Effector memory CD4-positive, alpha-beta T cell (primary cell): ENCODE measurements around the gene SETBP1.

Source experiments
- DNase-seq, 3 donors: peaks; one replicate each; pipeline ENCODE4 v3.0.0-alpha.2; 2020
- H3K27ac ChIP-seq: 2 replicates; pipeline ENCODE4 v1.7.0; 2013; ENCODE audit warnings: mild to moderate bottlenecking, low read length, moderate library complexity; ENCODE audit not compliant: insufficient read depth, poor library complexity, severe bottlenecking
- H3K27me3 ChIP-seq: replicated peaks from 2 replicates; pipeline ENCODE4 v1.7.0; 2013; ENCODE audit warnings: mild to moderate bottlenecking, low read length; ENCODE audit not compliant: insufficient read depth, control insufficient read depth, poor library complexity, severe bottlenecking
- H3K36me3 ChIP-seq: 2 replicates; pipeline ENCODE4 v1.7.0; 2013; ENCODE audit warnings: mild to moderate bottlenecking, low read length, moderate library complexity; ENCODE audit not compliant: control insufficient read depth, insufficient read depth
- H3K4me1 ChIP-seq: 2 replicates; pipeline ENCODE4 v1.7.0; 2013; ENCODE audit warnings: low read length, mild to moderate bottlenecking; ENCODE audit not compliant: control insufficient read depth, insufficient read depth, poor library complexity, severe bottlenecking
- H3K4me3 ChIP-seq: 2 replicates; pipeline ENCODE4 v1.7.0; 2013; ENCODE audit warnings: low read length, low read depth, mild to moderate bottlenecking; ENCODE audit not compliant: insufficient read depth, poor library complexity, severe bottlenecking
- H3K9me3 ChIP-seq: 2 replicates; pipeline ENCODE4 v1.7.0; 2013; ENCODE audit warnings: mild to moderate bottlenecking, low read length, moderate library complexity; ENCODE audit not compliant: control insufficient read depth

SETBP1 gene

DNA sequence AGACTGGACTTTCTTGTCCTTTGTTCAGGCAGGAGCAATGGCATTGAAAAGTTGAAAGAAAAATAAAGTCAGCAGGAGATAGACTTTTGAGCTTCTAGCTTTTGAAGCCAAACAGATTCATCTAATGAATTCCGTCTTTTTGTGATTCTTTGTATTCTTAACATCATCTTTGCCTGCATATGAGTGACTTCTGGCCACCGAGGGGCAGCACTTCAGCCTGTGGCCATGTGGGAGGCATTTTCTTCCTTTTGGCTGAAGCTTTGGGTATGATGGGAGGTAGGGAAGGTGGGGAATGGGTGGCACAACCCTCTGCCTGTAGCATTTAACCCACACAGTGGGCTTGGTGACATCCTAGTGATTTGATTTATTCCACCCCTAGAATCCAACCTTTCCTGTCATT, 220.6 kb downstream of the SETBP1 start:
- Histone ChIP-seq H3K4me1 (no peaks in the 10 kb centered on the region), H3K4me3 (no peak overlapping the region), H3K36me3 (no peaks in the 10 kb centered on the region), H3K27ac (no peak overlapping the region), H3K27me3 (peaks cover 3% of the 10 kb centered on the region), H3K9me3 (no peaks in the 10 kb centered on the region)
- no peak for DNase-seq

DNA sequence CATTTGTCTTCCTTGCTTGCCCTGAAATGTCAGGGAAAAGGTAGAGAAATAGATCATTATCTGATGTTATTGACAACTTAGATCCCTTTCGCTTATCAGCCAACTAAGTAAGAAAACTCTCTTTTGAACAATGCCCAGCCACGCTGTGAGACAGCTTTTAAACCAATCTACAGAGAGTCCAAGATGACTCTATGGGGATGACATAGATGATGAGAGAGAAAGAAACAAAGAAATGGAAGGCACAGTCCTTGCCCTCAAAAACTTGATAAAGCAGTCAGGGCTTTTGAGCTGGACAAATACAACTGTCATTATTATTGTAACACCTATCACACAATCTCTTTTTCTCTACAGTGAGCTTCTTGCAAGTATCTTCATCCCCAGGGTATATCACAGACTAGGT, 222.6 kb downstream of the SETBP1 start:
- no peaks in the 10 kb centered on the region for H3K36me3 ChIP-seq
- H3K27me3 ChIP-seq, result peaks cover 3% of the 10 kb centered on the region
- H3K9me3 ChIP-seq, result no peaks in the 10 kb centered on the region
- no peak overlapping the region for H3K27ac ChIP-seq
- no peaks in the 10 kb centered on the region for H3K4me1 ChIP-seq
- no peak overlapping the region for H3K4me3 ChIP-seq
- no peak for DNase-seq

DNA sequence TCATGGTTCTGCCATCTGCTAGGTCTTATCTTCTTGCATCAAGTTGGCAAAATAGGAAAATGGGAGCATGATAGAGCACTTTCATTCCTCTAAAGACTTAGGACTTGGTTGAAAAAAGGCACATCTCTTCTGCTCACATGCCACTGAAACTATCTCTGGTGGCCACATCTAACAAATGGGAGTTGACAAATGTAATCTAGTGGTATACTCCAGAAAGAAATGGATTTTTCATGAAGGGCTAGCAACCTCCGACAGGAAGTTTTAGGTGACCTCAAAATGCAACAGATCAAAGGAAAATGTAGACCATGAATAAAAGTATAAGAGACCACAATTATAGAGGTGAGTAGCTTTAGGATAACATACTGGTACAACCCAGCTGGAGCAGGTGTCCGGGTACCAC, 224.1 kb downstream of the SETBP1 start:
- no peak for DNase-seq
- no peak overlapping the region for H3K4me3 ChIP-seq
- H3K9me3 ChIP-seq, result no peaks in the 10 kb centered on the region
- H3K27ac ChIP-seq, result no peak overlapping the region
- no peaks in the 10 kb centered on the region for H3K4me1 ChIP-seq
- H3K36me3 ChIP-seq, result no peaks in the 10 kb centered on the region
- H3K27me3 ChIP-seq, result no peaks in the 10 kb centered on the region

DNA sequence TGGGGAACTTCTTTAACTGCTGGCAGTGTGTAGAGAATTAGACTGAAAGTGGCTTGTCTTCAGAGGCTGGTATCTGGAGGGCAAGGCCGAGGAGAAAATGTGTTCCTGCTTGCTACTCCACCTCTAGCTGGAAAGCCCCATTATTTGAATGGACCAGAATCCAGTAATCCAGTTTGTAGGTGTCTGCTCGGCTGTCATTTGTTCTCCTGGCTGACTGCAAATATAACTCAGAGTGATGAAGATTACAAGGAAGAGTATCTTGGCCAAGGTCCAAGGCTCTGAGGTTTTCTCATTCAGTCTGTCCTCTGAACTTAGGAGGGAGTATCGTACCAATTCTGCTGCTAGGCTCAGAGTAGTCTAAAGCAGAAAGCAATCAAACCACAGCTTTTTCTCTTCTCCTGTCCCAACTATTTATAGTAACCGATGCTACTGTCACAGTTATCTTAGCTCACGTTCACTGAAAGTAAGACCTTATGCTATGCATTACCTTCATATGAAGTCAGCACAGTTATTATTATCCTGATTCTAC, 228.6 kb downstream of the SETBP1 start:
- DNase-seq, result no peak
- H3K27ac ChIP-seq, result no peak overlapping the region
- no peak overlapping the region for H3K4me3 ChIP-seq
- no peaks in the 10 kb centered on the region for H3K9me3 ChIP-seq
- H3K4me1 ChIP-seq, result no peaks in the 10 kb centered on the region
- H3K36me3 ChIP-seq, result no peaks in the 10 kb centered on the region
- no peaks in the 10 kb centered on the region for H3K27me3 ChIP-seq

DNA sequence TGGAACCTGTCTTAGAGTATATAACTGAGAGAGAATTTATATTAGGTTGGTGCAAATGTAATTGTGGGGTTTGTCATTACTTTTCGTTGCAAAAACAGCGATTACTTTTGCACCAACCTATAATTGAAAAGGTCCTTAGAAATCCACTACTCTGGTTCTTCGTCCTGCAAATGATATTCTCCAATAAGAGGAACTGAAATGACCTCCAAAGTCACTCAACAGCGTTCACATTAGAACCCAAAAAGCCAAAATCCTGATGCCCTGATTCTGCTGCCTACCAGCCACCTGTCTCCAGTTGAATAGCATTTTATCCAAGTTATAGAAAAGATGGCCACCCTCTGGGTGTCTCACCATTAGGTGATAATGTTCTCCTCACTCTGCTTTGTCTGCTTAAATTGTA, 230.6 kb downstream of the SETBP1 start:
- no peak overlapping the region for H3K27ac ChIP-seq
- no peaks in the 10 kb centered on the region for H3K36me3 ChIP-seq
- no peak for DNase-seq
- H3K9me3 ChIP-seq, result no peaks in the 10 kb centered on the region
- H3K4me3 ChIP-seq, result no peak overlapping the region
- no peaks in the 10 kb centered on the region for H3K4me1 ChIP-seq
- H3K27me3 ChIP-seq, result no peaks in the 10 kb centered on the region

DNA sequence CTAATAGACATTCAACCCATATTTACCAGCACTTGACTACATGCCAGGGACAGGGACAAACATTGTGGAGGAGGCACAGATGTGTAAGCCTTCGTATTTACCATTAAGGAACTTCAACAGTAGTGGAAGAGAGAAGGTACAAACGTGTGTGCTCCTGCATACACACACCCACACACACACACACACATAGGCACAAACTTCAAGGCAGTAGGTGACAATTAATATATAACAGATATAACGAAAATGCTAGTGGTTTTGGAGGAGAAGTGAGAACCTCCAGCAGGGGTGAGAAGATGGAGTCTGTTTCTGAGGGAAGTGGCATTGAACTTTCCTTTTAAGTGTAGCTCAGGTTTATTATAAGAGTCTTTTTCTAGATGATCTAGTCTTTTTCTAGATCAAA, 231.1 kb downstream of the SETBP1 start:
- H3K9me3 ChIP-seq, result no peaks in the 10 kb centered on the region
- no peaks in the 10 kb centered on the region for H3K36me3 ChIP-seq
- DNase-seq, result no peak
- no peak overlapping the region for H3K27ac ChIP-seq
- H3K4me1 ChIP-seq, result no peaks in the 10 kb centered on the region
- no peaks in the 10 kb centered on the region for H3K27me3 ChIP-seq
- no peak overlapping the region for H3K4me3 ChIP-seq

DNA sequence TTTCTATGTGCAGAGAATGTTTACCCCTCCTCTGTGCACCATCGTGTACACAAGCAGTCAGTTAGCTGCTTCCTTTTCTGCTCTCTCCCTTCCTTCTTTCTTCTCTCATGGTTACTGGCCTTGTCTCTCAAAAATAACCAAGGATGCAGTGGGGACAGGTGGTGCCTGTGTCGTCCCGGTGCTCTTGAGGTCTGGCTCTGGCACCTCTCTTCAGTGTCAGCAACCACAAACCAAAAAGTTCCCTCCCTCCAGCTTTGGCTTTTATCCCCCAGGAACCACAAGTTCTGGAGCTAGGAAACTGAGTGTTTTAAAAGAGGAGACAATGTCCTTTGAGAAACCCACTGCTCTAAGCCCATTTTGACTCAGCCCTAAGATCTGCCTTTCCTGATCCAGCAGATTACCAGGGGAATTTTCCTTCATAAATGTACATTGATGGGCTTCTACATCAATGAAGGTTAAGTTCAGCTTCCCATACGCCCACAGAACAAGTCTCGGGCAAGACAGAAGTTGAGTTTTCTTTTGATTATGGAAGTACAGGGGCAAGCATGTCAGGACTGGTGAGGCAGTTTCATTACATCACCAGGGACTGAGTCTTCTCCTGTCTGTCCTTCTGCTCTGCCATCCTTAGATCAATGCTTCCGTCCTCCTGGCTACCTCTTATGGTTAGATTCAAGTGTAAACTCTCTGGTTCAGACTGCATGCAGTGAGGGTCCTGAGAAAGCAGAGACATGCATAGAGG, 232.2 kb downstream of the SETBP1 start:
- no peaks in the 10 kb centered on the region for H3K27me3 ChIP-seq
- no peak for DNase-seq
- no peaks in the 10 kb centered on the region for H3K9me3 ChIP-seq
- H3K27ac ChIP-seq, result no peak overlapping the region
- H3K4me3 ChIP-seq, result no peak overlapping the region
- H3K4me1 ChIP-seq, result no peaks in the 10 kb centered on the region
- no peaks in the 10 kb centered on the region for H3K36me3 ChIP-seq

DNA sequence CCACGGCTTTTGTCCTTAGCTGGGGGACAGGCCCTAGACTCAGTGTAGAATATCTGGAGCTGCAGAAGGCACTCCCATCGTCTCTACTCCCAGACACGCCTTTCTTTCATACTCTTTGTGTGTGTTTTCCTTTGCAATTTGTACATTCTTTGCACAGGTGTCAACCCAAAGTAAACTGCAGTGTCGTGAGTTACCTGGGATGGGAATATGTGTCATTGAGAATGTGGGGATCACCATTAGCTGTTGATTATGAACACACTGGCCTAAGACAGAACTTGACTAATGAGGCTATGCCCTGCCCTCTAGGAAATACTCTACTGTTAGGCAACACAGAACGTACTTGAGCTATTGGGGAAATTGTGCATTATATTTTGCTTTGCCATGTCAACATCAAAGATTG, 233.3 kb downstream of the SETBP1 start:
- Histone ChIP-seq H3K4me3 (no peak overlapping the region), H3K27me3 (no peaks in the 10 kb centered on the region), H3K4me1 (no peaks in the 10 kb centered on the region), H3K27ac (no peak overlapping the region), H3K9me3 (no peaks in the 10 kb centered on the region), H3K36me3 (no peaks in the 10 kb centered on the region)
- DNase-seq, result no peak

DNA sequence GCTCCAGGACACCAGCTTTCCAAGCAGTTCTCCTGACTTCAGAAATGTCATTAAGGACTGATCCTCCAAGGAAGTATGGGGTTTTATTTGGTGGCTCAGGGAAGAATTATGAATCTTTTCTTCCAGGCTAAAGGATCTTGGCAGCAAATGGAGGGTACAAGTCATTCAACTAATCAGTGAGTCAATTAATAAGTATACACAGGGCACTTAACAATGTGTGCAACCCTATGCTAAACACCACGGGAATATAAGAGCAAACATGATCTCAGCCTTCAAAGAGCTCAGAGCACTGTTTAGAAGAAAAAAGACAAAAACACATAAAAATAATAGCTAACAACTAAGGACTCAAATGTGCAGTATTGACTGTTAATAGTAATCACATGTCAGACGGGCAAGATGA, 234.5 kb downstream of the SETBP1 start:
- Histone ChIP-seq H3K27ac (no peak overlapping the region), H3K4me1 (no peaks in the 10 kb centered on the region), H3K9me3 (no peaks in the 10 kb centered on the region), H3K4me3 (no peak overlapping the region), H3K27me3 (no peaks in the 10 kb centered on the region), H3K36me3 (no peaks in the 10 kb centered on the region)
- no peak for DNase-seq

DNA sequence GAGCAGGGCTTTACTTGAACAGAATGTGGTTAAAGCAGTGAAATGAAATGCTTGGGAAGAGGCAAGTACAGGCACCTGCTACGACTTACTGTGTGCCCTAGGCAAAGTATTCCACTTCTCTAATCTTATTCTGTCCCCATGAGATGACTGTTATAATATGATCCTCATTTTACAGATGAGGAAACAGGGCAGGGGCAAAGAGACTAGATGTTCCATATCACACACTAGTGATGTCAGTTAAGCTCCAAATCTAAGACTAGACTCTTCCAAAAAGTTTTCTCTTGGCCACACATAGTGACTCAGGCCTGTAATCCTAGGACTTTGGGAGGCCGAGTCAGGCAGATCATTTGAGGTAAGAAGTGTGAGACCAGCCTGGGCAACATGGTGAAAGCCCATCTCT, 235.0 kb downstream of the SETBP1 start:
- H3K9me3 ChIP-seq, result no peaks in the 10 kb centered on the region
- no peak overlapping the region for H3K4me3 ChIP-seq
- H3K27me3 ChIP-seq, result peaks cover 3% of the 10 kb centered on the region
- H3K36me3 ChIP-seq, result no peaks in the 10 kb centered on the region
- no peak overlapping the region for H3K27ac ChIP-seq
- DNase-seq, result no peak
- no peaks in the 10 kb centered on the region for H3K4me1 ChIP-seq
